HG03039 (cell line): Measurements from ENCODE around the gene CSF2.

Experiments
- ATAC-seq: cut with Tn5 transposase; IDR thresholded peaks from one replicate; pipeline ENCODE4 v1.9.1; 2021; ENCODE audit warnings: mild to moderate bottlenecking, moderate library complexity; ENCODE audit not compliant: unreplicated experiment

Gene CSF2

GRCh38 chr5:132073231-132074013, at the start of gene CSF2:
Gene CSF2, plus strand, starts transcription at chr5:132073789. Its CDS starts 35 bp downstream, at chr5:132073824.
- no peak for ATAC-seq

GRCh38 chr5:132024117-132024435, 49.5 kb upstream of the CSF2 start:
- ATAC-seq, result no peak

GRCh38 chr5:132024789-132025402, 48.7 kb upstream of the CSF2 start:
- no peak for ATAC-seq

GRCh38 chr5:132025403-132025971, 48.1 kb upstream of the CSF2 start:
- ATAC-seq, result no peak

- no peak for ATAC-seq
Observed at GRCh38 chr5:132026516-132027008, 47.0 kb upstream of the CSF2 start.

GRCh38 chr5:132027027-132027426, 46.6 kb upstream of the CSF2 start:
- no peak for ATAC-seq

GRCh38 chr5:132029609-132030330, 43.8 kb upstream of the CSF2 start:
- ATAC-seq, result no peak

- ATAC-seq, result no peak
Observed at GRCh38 chr5:132030610-132031009, 43.0 kb upstream of the CSF2 start.

GRCh38 chr5:132032196-132032595, 41.4 kb upstream of the CSF2 start:
- no peak for ATAC-seq

- no peak for ATAC-seq
Observed at GRCh38 chr5:132033122-132033521, 40.5 kb upstream of the CSF2 start.

GRCh38 chr5:132037353-132037752, 36.2 kb upstream of the CSF2 start:
- no peak for ATAC-seq

GRCh38 chr5:132044207-132044606, 29.4 kb upstream of the CSF2 start:
- no peak for ATAC-seq

- ATAC-seq, result no peak
Observed at GRCh38 chr5:132046880-132047299, 26.7 kb upstream of the CSF2 start.

- ATAC-seq, result no peak
Observed at GRCh38 chr5:132049093-132049492, 24.5 kb upstream of the CSF2 start.

- ATAC-seq, result no peak
Observed at GRCh38 chr5:132049559-132049958, 24.0 kb upstream of the CSF2 start.

- no peak for ATAC-seq
Observed at GRCh38 chr5:132050136-132050535, 23.5 kb upstream of the CSF2 start.

- no peak for ATAC-seq
Observed at GRCh38 chr5:132050661-132051552, 22.7 kb upstream of the CSF2 start.

- no peak for ATAC-seq
Observed at GRCh38 chr5:132052520-132052919, 21.1 kb upstream of the CSF2 start.

- no peak for ATAC-seq
Observed at GRCh38 chr5:132053483-132053882, 20.1 kb upstream of the CSF2 start.

GRCh38 chr5:132054031-132054696, 19.4 kb upstream of the CSF2 start:
- no peak for ATAC-seq
